ENCODE measurements around the gene NKX3-2. TPM values are rescaled to one million over a fixed set of nuclear protein-coding genes. Genes with fewer than 3 reads are reported as not detected.

NKX3-2 gene
- total and polyA plus RNA-seq, 2 of the 8 experiments (the other 6 are each of a cell fraction or from before 2014, with no cell fraction given), result 0.13 TPM; not detected in 1

GRCh38 chr4:13539619-13540445 is 4.5 kb downstream of the NKX3-2 start (continued):
- TF ChIP-seq CTCF (IDR thresholded peaks at IDR 0.05; ENCODE audit: control extremely low read depth in 1 of 3, insufficient read depth in 1 of 3, low read depth in 1 of 3, low read length in 3 of 3) (no peak), SUZ12 (IDR thresholded peaks at IDR 0.05; ENCODE audit: low read length) (peak; percentile 79), RXRA (IDR thresholded peaks at IDR 0.05; ENCODE audit: insufficient read depth, low read depth, low read length) (no peak), HDAC2 (IDR thresholded peaks at IDR 0.05; ENCODE audit: borderline replicate concordance in 1 of 2, low read depth in 2 of 2, low read length in 2 of 2) (no peak), SIN3A (conservative IDR thresholded peaks at IDR 0.05 in 1 of 2, IDR thresholded peaks at IDR 0.05 in 1 of 2; ENCODE audit: low read depth in 1 of 2, low read length in 2 of 2) (no peak), SP4 (IDR thresholded peaks at IDR 0.05; ENCODE audit: low read length) (no peak), USF2 (IDR thresholded peaks at IDR 0.05; ENCODE audit: low read length) (no peak), ATF3 (IDR thresholded peaks at IDR 0.05; ENCODE audit: insufficient read depth, low read depth, low read length) (no peak), FOSL1 (IDR thresholded peaks at IDR 0.05; ENCODE audit: insufficient read depth, low read depth, low read length) (no peak), GTF2F1 (IDR thresholded peaks at IDR 0.05; ENCODE audit: borderline replicate concordance, low read depth, low read length) (no peak), CHD2 (IDR thresholded peaks at IDR 0.05; ENCODE audit: low read length) (no peak), CHD1 (IDR thresholded peaks at IDR 0.05; ENCODE audit: low read depth, low read length) (no peak)

All from H1 (cell line).